ENCODE data around the gene C1QTNF2. TPM values are rescaled to one million over a fixed set of nuclear protein-coding genes. Genes with fewer than 3 reads are reported as not detected.
A peak's percentile ranks its signal among the peaks of the same experiment; 100 is the strongest.

The C1QTNF2 gene
- total RNA-seq, 1 donor from 2014 or later, result 0.31 TPM

GRCh38 chr5:160399402-160400353 is 29.3 kb upstream of the C1QTNF2 start, which contains the start of gene FAM200C:
TSS of gene FAM200C (minus strand) at chr5:160400054. CDS start at chr5:160395490, 4,564 bp downstream.
- DNase-seq (ENCODE audit: extremely low spot score, unreplicated experiment), result peak; percentile 93
- H3K4me1 Mint-ChIP-seq (ENCODE audit: unreplicated experiment), result peaks cover 10% of the 10 kb centered on the region

GRCh38 chr5:160398806-160399205 is 28.4 kb upstream of the C1QTNF2 start:
- no peak for DNase-seq (ENCODE audit: extremely low spot score, unreplicated experiment)
- TF ChIP-seq CTCF (conservative IDR thresholded peaks at IDR 0.05), result no peak
- Mint-ChIP-seq H3K27me3 (no peaks in the 10 kb centered on the region), H3K27ac (peak overlapping the region; percentile 94), H3K4me3 (peak overlapping the region; percentile 89), H3K9me3 (no peaks in the 10 kb centered on the region), H3K36me3 (peaks cover 9% of the 10 kb centered on the region), H3K4me1 (ENCODE audit: unreplicated experiment) (peaks cover 10% of the 10 kb centered on the region)

More at GRCh38 chr5:160399402-160400353, 29.3 kb upstream of the C1QTNF2 start, which contains the start of gene FAM200C:
- H3K27me3 Mint-ChIP-seq, result no peaks in the 10 kb centered on the region
- H3K27ac Mint-ChIP-seq, result peak within 1 kb of the TSS; percentile 94
- peak within 1 kb of the TSS; percentile 89 for H3K4me3 Mint-ChIP-seq
- H3K36me3 Mint-ChIP-seq, result peaks cover 11% of the 10 kb centered on the region
- no peaks in the 10 kb centered on the region for H3K9me3 Mint-ChIP-seq
- TF ChIP-seq CTCF (conservative IDR thresholded peaks at IDR 0.05), result no peak

GRCh38 chr5:160397492-160397891 is 27.1 kb upstream of the C1QTNF2 start:
- H3K4me1 Mint-ChIP-seq (ENCODE audit: unreplicated experiment), result peaks cover 10% of the 10 kb centered on the region
- no peak overlapping the region for H3K4me3 Mint-ChIP-seq
- H3K27me3 Mint-ChIP-seq, result no peaks in the 10 kb centered on the region
- no peak for TF ChIP-seq CTCF (conservative IDR thresholded peaks at IDR 0.05)
- no peaks in the 10 kb centered on the region for H3K9me3 Mint-ChIP-seq
- DNase-seq (ENCODE audit: extremely low spot score, unreplicated experiment), result no peak
- peaks cover 3% of the 10 kb centered on the region for H3K36me3 Mint-ChIP-seq
- H3K27ac Mint-ChIP-seq, result no peak overlapping the region

GRCh38 chr5:160395111-160395510 is 24.7 kb upstream of the C1QTNF2 start:
- Mint-ChIP-seq H3K36me3 (peaks cover 6% of the 10 kb centered on the region), H3K27me3 (no peaks in the 10 kb centered on the region), H3K4me1 (ENCODE audit: unreplicated experiment) (peaks cover 8% of the 10 kb centered on the region), H3K27ac (no peak overlapping the region), H3K4me3 (no peak overlapping the region), H3K9me3 (no peaks in the 10 kb centered on the region)
- no peak for TF ChIP-seq CTCF (conservative IDR thresholded peaks at IDR 0.05)
- DNase-seq (ENCODE audit: extremely low spot score, unreplicated experiment), result no peak

- Mint-ChIP-seq H3K4me3 (no peak overlapping the region), H3K27ac (no peak overlapping the region), H3K27me3 (no peaks in the 10 kb centered on the region), H3K9me3 (peaks cover 5% of the 10 kb centered on the region), H3K4me1 (ENCODE audit: unreplicated experiment) (no peaks in the 10 kb centered on the region), H3K36me3 (peaks cover 15% of the 10 kb centered on the region)
- DNase-seq (ENCODE audit: extremely low spot score, unreplicated experiment), result no peak
- peak; percentile 80 for TF ChIP-seq CTCF (conservative IDR thresholded peaks at IDR 0.05)
Observed at GRCh38 chr5:160390787-160391696, 20.6 kb upstream of the C1QTNF2 start.
